HepG2 (cell line): ENCODE results near the gene JMJD4. TPM values are rescaled to one million over a fixed set of nuclear protein-coding genes. Genes with fewer than 3 reads are reported as not detected.

ENCODE experiments used
- ARNT ChIP-seq: fragments of 450-650 bp; IDR thresholded peaks from 2 replicates; pipeline ENCODE4 v1.6.1; 2017
- EP300 ChIP-seq, 3 experiments: sonication (generic) in 1 of 3; formaldehyde crosslinking in 1 of 3; IDR thresholded peaks; 2 replicates each; pipeline versions ENCODE4 v1.5.1 to v1.6.1; 2011 to 2020; ENCODE audit warnings: low read depth in 2 of 3, low read length in 2 of 3, borderline replicate concordance in 1 of 3, improper control_type of control experiment in 1 of 3, mild to moderate bottlenecking in 1 of 3, missing genetic modification reagents in 1 of 3, moderate library complexity in 1 of 3
- GZF1 ChIP-seq: sonication (generic); formaldehyde crosslinking; IDR thresholded peaks from 2 replicates; pipeline ENCODE4 v1.5.1; 2020; ENCODE audit warnings: mild to moderate bottlenecking, missing genetic modification reagents
- HNRNPK ChIP-seq: fragments of 200-400 bp; formaldehyde crosslinking; IDR thresholded peaks from 2 replicates; pipeline ENCODE4 v1.6.1; 2018; ENCODE audit warnings: low read length, low read depth, moderate library complexity, mild to moderate bottlenecking; ENCODE audit not compliant: poor library complexity, severe bottlenecking
- MBNL3 ChIP-seq: fragments of 250-450 bp; sonication (Bioruptor Pico); conservative IDR thresholded peaks from 2 replicates; pipeline ENCODE4 v1.8.0; 2022; ENCODE audit warnings: mild to moderate bottlenecking, inconsistent platforms
- MED13 ChIP-seq: sonication (generic); formaldehyde crosslinking; IDR thresholded peaks from 2 replicates; pipeline ENCODE4 v1.5.0; 2020; ENCODE audit warnings: missing genetic modification reagents
- MZF1 ChIP-seq: sonication (generic); formaldehyde crosslinking; IDR thresholded peaks from 2 replicates; pipeline ENCODE4 v1.8.1; 2023; ENCODE audit warnings: mild to moderate bottlenecking, missing genetic modification reagents, borderline replicate concordance
- NFYB ChIP-seq: sonication (generic); formaldehyde crosslinking; IDR thresholded peaks from 2 replicates; pipeline ENCODE4 v1.4.0; 2020; ENCODE audit warnings: missing genetic modification reagents
- PREB ChIP-seq: sonication (generic); formaldehyde crosslinking; IDR thresholded peaks from 2 replicates; pipeline ENCODE4 v1.4.0; 2020; ENCODE audit warnings: missing genetic modification reagents
- ZFP90 ChIP-seq: sonication (generic); formaldehyde crosslinking; IDR thresholded peaks from 2 replicates; pipeline ENCODE4 v1.8.0; 2022; ENCODE audit warnings: missing genetic modification reagents, mild to moderate bottlenecking, inconsistent platforms, borderline replicate concordance
- ZNF282 ChIP-seq: fragments of 450-650 bp; IDR thresholded peaks from 2 replicates; pipeline ENCODE4 v1.6.1; 2018; ENCODE audit not compliant: partially characterized antibody
- ZNF484 ChIP-seq: sonication (generic); formaldehyde crosslinking; IDR thresholded peaks from 2 replicates; pipeline ENCODE4 v1.5.1; 2020; ENCODE audit warnings: mild to moderate bottlenecking, low read depth, missing genetic modification reagents, borderline replicate concordance
- ZNF644 ChIP-seq: IDR thresholded peaks from 2 replicates; pipeline ENCODE4 v1.6.1; 2016; ENCODE audit warnings: low read depth
- ZNF724P ChIP-seq: sonication (generic); formaldehyde crosslinking; IDR thresholded peaks from 2 replicates; pipeline ENCODE4 v1.8.0; 2022; ENCODE audit warnings: missing genetic modification reagents, borderline replicate concordance
- ZNF749 ChIP-seq: sonication (generic); formaldehyde crosslinking; IDR thresholded peaks from 2 replicates; pipeline ENCODE4 v1.8.0; 2022; ENCODE audit warnings: mild to moderate bottlenecking, missing genetic modification reagents, moderate library complexity, borderline replicate concordance
- polyA plus RNA-seq, 8 experiments: library from polyadenylated mRNA; depleted of rRNA in 3 of 8; stranded (reverse) in 7 of 8; unstranded in 1 of 8; fragments of >200 nt; fragmentation: Illumina TruSeq in 4 of 8; extraction: Trizol in 4 of 8; gene quantifications; 2 replicates each; pipeline versions ENCODE4 v1.2.1 to v1.2.3, GENCODE V29; 2011 to 2016; ENCODE audit warnings: low read depth in 4 of 8, missing spikeins in 1 of 8, mixed read lengths in 1 of 8; ENCODE audit not compliant: insufficient read depth in 1 of 8
- total RNA-seq, 5 experiments: library from RNA; depleted of rRNA; stranded (reverse); fragments of >200 nt; fragmentation: Illumina TruSeq; extraction: Trizol; gene quantifications; 2 replicates each; pipeline ENCODE4 v1.2.3, GENCODE V29; 2016; ENCODE audit warnings: low read depth in 1 of 5
- TF ChIP-seq, protein P1 (sequence below): IDR thresholded peaks from 2 replicates; pipeline ENCODE4 v1.6.1; 2016; ENCODE audit warnings: missing genetic modification reagents, missing compliant biosample characterization
- TF ChIP-seq, protein P2 (sequence below): IDR thresholded peaks from 2 replicates; pipeline ENCODE4 v1.6.1; 2016; ENCODE audit warnings: low read depth, borderline replicate concordance
- TF ChIP-seq, protein P3 (sequence below): sonication (generic); formaldehyde crosslinking; IDR thresholded peaks from 2 replicates; pipeline ENCODE4 v1.9.0; 2021; ENCODE audit warnings: mild to moderate bottlenecking, missing genetic modification reagents
- TF ChIP-seq, protein P4 (sequence below): sonication (generic); formaldehyde crosslinking; conservative IDR thresholded peaks from 2 replicates; pipeline ENCODE4 v1.5.0; 2020; ENCODE audit warnings: missing genetic modification reagents

The JMJD4 gene
- total and polyA plus RNA-seq, 2 of the 13 experiments (the other 11 are each of a cell fraction or from before 2014, with no cell fraction given): 10.2 to 29.0 TPM

DNA sequence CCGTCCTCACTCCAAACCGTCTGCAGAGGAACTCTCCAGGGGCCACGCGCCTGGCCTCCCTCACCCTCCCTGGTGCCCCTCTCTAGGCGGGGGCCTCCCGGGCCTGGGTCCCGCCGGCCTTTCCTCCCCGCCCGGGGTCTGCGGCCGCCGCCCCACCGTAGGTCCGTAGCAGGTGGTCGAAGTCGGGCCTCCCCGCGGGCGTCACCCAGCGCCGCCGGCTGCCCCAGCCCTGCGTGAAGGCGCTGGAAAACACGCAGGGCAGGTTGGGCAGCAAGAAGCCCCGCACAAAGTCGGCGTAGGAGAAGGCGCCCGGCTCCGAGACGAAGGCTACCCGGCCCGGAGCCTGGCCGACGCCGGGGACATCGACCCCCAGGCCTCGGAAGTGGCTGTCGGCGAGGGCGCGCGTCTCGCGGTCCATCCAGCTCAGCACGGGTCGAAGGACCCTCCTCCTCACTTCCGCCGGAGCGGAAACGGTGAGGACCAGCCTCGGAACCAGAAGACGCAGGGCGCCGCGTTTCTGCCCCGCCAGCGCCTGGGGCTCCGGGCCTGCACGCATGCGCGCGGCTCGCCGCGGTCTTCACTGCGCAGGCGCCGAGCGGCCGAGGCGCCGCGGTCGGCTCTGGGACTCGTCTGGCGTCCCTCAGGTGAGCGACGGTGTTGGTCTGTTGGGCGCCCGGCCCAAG, at the start of gene JMJD4, which contains the start of gene SNAP47 (continued):
- TF ChIP-seq ZNF644 (CRISPR knock-in tag) (0 out of 2 replicates have a peak, but pooled peaks have one; percentile 23), GZF1 (CRISPR knock-in tag) (peak; percentile 83), MED13 (no peak; the same call in 1 of the 2 replicates), ZNF724P (peak; percentile 90; the same call in 1 of the 2 replicates), PREB (CRISPR knock-in tag) (no peak), MZF1 (CRISPR knock-in tag) (no peak; the same call in 1 of the 2 replicates), ZNF749 (CRISPR knock-in tag) (peak; percentile 93), MBNL3 (CRISPR knock-in tag) (no peak), ZNF282 (no peak), NFYB (CRISPR knock-in tag) (peak; percentile 59), ZNF484 (no peak; the same call in 1 of the 2 replicates), HNRNPK (peak; percentile 68), EP300 (IDR thresholded peaks at IDR 0.05; ENCODE audit: low read depth in 2 of 2, low read length in 2 of 2) (0 out of 4 replicates have a peak, but pooled peaks of 1 of the 2 experiments have one; percentile 29), EP300 (CRISPR knock-in tag; IDR thresholded peaks at IDR 0.05; ENCODE audit: borderline replicate concordance) (peak; percentile 77; the same call in 1 of the 2 replicates), ARNT (no peak), ZFP90 (CRISPR knock-in tag) (peak; percentile 84)
- TF ChIP-seq, protein P1, sequence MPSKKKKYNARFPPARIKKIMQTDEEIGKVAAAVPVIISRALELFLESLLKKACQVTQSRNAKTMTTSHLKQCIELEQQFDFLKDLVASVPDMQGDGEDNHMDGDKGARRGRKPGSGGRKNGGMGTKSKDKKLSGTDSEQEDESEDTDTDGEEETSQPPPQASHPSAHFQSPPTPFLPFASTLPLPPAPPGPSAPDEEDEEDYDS (CRISPR knock-in tag): peak; percentile 80
- TF ChIP-seq, protein P2, sequence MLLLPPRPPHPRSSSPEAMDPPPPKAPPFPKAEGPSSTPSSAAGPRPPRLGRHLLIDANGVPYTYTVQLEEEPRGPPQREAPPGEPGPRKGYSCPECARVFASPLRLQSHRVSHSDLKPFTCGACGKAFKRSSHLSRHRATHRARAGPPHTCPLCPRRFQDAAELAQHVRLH: peak; percentile 88; the same call in 1 of the 2 replicates
- TF ChIP-seq, protein P3, sequence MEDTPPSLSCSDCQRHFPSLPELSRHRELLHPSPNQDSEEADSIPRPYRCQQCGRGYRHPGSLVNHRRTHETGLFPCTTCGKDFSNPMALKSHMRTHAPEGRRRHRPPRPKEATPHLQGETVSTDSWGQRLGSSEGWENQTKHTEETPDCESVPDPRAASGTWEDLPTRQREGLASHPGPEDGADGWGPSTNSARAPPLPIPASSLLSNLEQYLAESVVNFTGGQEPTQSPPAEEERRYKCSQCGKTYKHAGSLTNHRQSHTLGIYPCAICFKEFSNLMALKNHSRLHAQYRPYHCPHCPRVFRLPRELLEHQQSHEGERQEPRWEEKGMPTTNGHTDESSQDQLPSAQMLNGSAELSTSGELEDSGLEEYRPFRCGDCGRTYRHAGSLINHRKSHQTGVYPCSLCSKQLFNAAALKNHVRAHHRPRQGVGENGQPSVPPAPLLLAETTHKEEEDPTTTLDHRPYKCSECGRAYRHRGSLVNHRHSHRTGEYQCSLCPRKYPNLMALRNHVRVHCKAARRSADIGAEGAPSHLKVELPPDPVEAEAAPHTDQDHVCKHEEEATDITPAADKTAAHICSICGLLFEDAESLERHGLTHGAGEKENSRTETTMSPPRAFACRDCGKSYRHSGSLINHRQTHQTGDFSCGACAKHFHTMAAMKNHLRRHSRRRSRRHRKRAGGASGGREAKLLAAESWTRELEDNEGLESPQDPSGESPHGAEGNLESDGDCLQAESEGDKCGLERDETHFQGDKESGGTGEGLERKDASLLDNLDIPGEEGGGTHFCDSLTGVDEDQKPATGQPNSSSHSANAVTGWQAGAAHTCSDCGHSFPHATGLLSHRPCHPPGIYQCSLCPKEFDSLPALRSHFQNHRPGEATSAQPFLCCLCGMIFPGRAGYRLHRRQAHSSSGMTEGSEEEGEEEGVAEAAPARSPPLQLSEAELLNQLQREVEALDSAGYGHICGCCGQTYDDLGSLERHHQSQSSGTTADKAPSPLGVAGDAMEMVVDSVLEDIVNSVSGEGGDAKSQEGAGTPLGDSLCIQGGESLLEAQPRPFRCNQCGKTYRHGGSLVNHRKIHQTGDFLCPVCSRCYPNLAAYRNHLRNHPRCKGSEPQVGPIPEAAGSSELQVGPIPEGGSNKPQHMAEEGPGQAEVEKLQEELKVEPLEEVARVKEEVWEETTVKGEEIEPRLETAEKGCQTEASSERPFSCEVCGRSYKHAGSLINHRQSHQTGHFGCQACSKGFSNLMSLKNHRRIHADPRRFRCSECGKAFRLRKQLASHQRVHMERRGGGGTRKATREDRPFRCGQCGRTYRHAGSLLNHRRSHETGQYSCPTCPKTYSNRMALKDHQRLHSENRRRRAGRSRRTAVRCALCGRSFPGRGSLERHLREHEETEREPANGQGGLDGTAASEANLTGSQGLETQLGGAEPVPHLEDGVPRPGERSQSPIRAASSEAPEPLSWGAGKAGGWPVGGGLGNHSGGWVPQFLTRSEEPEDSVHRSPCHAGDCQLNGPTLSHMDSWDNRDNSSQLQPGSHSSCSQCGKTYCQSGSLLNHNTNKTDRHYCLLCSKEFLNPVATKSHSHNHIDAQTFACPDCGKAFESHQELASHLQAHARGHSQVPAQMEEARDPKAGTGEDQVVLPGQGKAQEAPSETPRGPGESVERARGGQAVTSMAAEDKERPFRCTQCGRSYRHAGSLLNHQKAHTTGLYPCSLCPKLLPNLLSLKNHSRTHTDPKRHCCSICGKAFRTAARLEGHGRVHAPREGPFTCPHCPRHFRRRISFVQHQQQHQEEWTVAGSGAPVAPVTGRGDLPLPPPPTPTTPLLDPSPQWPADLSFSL (CRISPR knock-in tag): no peak
- TF ChIP-seq, protein P4, sequence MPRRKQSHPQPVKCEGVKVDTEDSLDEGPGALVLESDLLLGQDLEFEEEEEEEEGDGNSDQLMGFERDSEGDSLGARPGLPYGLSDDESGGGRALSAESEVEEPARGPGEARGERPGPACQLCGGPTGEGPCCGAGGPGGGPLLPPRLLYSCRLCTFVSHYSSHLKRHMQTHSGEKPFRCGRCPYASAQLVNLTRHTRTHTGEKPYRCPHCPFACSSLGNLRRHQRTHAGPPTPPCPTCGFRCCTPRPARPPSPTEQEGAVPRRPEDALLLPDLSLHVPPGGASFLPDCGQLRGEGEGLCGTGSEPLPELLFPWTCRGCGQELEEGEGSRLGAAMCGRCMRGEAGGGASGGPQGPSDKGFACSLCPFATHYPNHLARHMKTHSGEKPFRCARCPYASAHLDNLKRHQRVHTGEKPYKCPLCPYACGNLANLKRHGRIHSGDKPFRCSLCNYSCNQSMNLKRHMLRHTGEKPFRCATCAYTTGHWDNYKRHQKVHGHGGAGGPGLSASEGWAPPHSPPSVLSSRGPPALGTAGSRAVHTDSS (CRISPR knock-in tag): 0 out of 2 replicates have a peak, but pooled peaks have one; percentile 69
